Calu3 (cell line): Measurements from ENCODE around the gene SLC35F4. TPM values are rescaled to one million over a fixed set of nuclear protein-coding genes. Genes with fewer than 3 reads are reported as not detected.

Experiments
- BruUV-seq: library from RNA; stranded (reverse); fragments of 400-500 nt; replicated peaks from 2 replicates; lab custom pipeline; 2021; lab: Mats Ljungman, UMichigan
- CTCF ChIA-PET: fragments of 300-600 bp; sonication (Branson Sonifier 250); formaldehyde crosslinking; loops from one replicate; lab custom pipeline; 2022; ENCODE audit warnings: antibody characterized with exemption; lab: Charles Lee
- DNase-seq: peaks from one replicate; pipeline ENCODE4 v3.0.0; 2022
- H3K27ac Mint-ChIP-seq: one replicate; pipeline ENCODE4 v1.8.0; 2022; ENCODE audit warnings: mixed read lengths; ENCODE audit not compliant: unreplicated experiment
- H3K27me3 Mint-ChIP-seq: one replicate; pipeline ENCODE4 v1.8.0; 2022; ENCODE audit warnings: mixed read lengths; ENCODE audit not compliant: unreplicated experiment
- H3K36me3 Mint-ChIP-seq: one replicate; pipeline ENCODE4 v1.8.0; 2022; ENCODE audit warnings: mild to moderate bottlenecking, moderate library complexity, mixed read lengths; ENCODE audit not compliant: insufficient read depth, unreplicated experiment
- H3K4me1 Mint-ChIP-seq: one replicate; pipeline ENCODE4 v1.8.0; 2022; ENCODE audit warnings: mild to moderate bottlenecking, low read depth, mixed read lengths; ENCODE audit not compliant: unreplicated experiment
- H3K4me3 Mint-ChIP-seq: one replicate; pipeline ENCODE4 v1.8.0; 2022; ENCODE audit warnings: mild to moderate bottlenecking, low read depth, moderate library complexity, mixed read lengths; ENCODE audit not compliant: unreplicated experiment
- H3K9me3 Mint-ChIP-seq: one replicate; pipeline ENCODE4 v1.8.0; 2022; ENCODE audit warnings: low read depth, mixed read lengths; ENCODE audit not compliant: unreplicated experiment
- CTCF ChIP-seq: fragments of 200-600 bp; IDR thresholded peaks from one replicate; pipeline ENCODE4 v1.8.0; 2022; ENCODE audit warnings: antibody characterized with exemption; ENCODE audit not compliant: unreplicated experiment
- intact Hi-C: fragments of 100-400 bp; cut with micrococcal nuclease; formaldehyde crosslinking; loops from one replicate; pipeline ENCODE4 v1.10.0; 2022; ENCODE audit not compliant: unreplicated experiment
- total RNA-seq: library from RNA; stranded (reverse); gene quantifications from 2 replicates; pipeline ENCODE4 v1.2.3, GENCODE V29; 2022

Gene SLC35F4
- total RNA-seq, 1 experiment from 2014 or later, result not detected

- Mint-ChIP-seq H3K4me1 (no peaks in the 10 kb centered on the region), H3K4me3 (no peak overlapping the region), H3K27me3 (peaks cover 41% of the 10 kb centered on the region), H3K36me3 (no peaks in the 10 kb centered on the region), H3K27ac (no peak overlapping the region), H3K9me3 (no peaks in the 10 kb centered on the region)
- no TSS peak for BruUV-seq
- DNase-seq, result no peak
- CTCF ChIA-PET, result no interaction called here
- no peak for TF ChIP-seq CTCF
- intact Hi-C loops, result no loop called here
Measured at GRCh38 chr14:57835766-57836165, 30.1 kb downstream of the SLC35F4 start.

GRCh38 chr14:57834961-57835360 is 30.9 kb downstream of the SLC35F4 start:
- Mint-ChIP-seq H3K27me3 (peaks cover 45% of the 10 kb centered on the region), H3K9me3 (no peaks in the 10 kb centered on the region), H3K36me3 (no peaks in the 10 kb centered on the region), H3K4me1 (no peaks in the 10 kb centered on the region), H3K4me3 (no peak overlapping the region), H3K27ac (no peak overlapping the region)
- no TSS peak for BruUV-seq
- no peak for TF ChIP-seq CTCF
- CTCF ChIA-PET, result no interaction called here
- no peak for DNase-seq
- intact Hi-C loops, result no loop called here

GRCh38 chr14:57834001-57834598 is 31.8 kb downstream of the SLC35F4 start:
- no peak for DNase-seq
- H3K36me3 Mint-ChIP-seq, result no peaks in the 10 kb centered on the region
- H3K4me3 Mint-ChIP-seq, result no peak overlapping the region
- H3K27ac Mint-ChIP-seq, result no peak overlapping the region
- intact Hi-C loops, result no loop called here
- H3K27me3 Mint-ChIP-seq, result peaks cover 46% of the 10 kb centered on the region
- CTCF ChIA-PET, result no interaction called here
- TF ChIP-seq CTCF, result no peak
- BruUV-seq, result no TSS peak
- no peaks in the 10 kb centered on the region for H3K4me1 Mint-ChIP-seq
- H3K9me3 Mint-ChIP-seq, result peaks cover under 1% of the 10 kb centered on the region

GRCh38 chr14:57833323-57833722 is 32.6 kb downstream of the SLC35F4 start:
- CTCF ChIA-PET, result no interaction called here
- Mint-ChIP-seq H3K4me3 (no peak overlapping the region), H3K9me3 (peaks cover 2% of the 10 kb centered on the region), H3K4me1 (no peaks in the 10 kb centered on the region), H3K27me3 (peaks cover 45% of the 10 kb centered on the region), H3K36me3 (no peaks in the 10 kb centered on the region), H3K27ac (no peak overlapping the region)
- intact Hi-C loops, result no loop called here
- BruUV-seq, result no TSS peak
- peak; percentile 20 for DNase-seq
- no peak for TF ChIP-seq CTCF
